PC-3 (cell line): ENCODE measurements around the gene HCFC1. TPM values are rescaled to one million over a fixed set of nuclear protein-coding genes. Genes with fewer than 3 reads are reported as not detected.
A peak's percentile ranks its signal among the peaks of the same experiment; 100 is the strongest.

Experiments used
- ATAC-seq: fragments of 200-7000 bp; cut with Tn5 transposase; 2 replicates; pipeline ENCODE4 v1.9.1; 2020; ENCODE audit warnings: mild to moderate bottlenecking, moderate library complexity
- BruUV-seq: library from RNA; stranded (reverse); fragments of 400-500 nt; replicated peaks from 2 replicates; lab custom pipeline; 2021; lab: Mats Ljungman, UMichigan
- CTCF ChIA-PET: fragments of 300-600 bp; sonication (Branson Sonifier 250); formaldehyde crosslinking; loops from one replicate; lab custom pipeline; 2022; ENCODE audit warnings: antibody characterized with exemption; lab: Charles Lee
- POLR2A ChIA-PET: fragments of 300-600 bp; sonication (Branson Sonifier 250); formaldehyde crosslinking; loops from one replicate; lab custom pipeline; 2022; ENCODE audit warnings: antibody characterized with exemption; ENCODE audit not compliant: unreplicated experiment; lab: Charles Lee
- DNase-seq: peaks from one replicate; pipeline ENCODE4 v3.0.0-alpha.2; 2015
- H2AFZ ChIP-seq: fragments of 300-600 bp; sonication (generic); 2 replicates; pipeline ENCODE4 v1.6.0; 2016; ENCODE audit warnings: antibody characterized with exemption, low read length
- H3F3A ChIP-seq: fragments of 300-600 bp; sonication (generic); one replicate; pipeline ENCODE4 v1.6.0; 2017; ENCODE audit warnings: antibody characterized with exemption, low read length, control low read depth, mild to moderate bottlenecking; ENCODE audit not compliant: unreplicated experiment
- H3K27ac ChIP-seq: fragments of 300-600 bp; sonication (generic); 2 replicates; pipeline ENCODE4 v1.5.1; 2016; ENCODE audit warnings: mild to moderate bottlenecking, low read length
- H3K27me3 ChIP-seq: fragments of 300-600 bp; sonication (generic); 2 replicates; pipeline ENCODE4 v1.6.1; 2016; ENCODE audit warnings: low read length, mixed read lengths
- H3K36me3 ChIP-seq: fragments of 300-600 bp; sonication (generic); 2 replicates; pipeline ENCODE4 v1.6.1; 2016; ENCODE audit warnings: low read depth, mixed run types, low read length, mixed read lengths
- H3K4me1 ChIP-seq: fragments of 300-600 bp; sonication (generic); 2 replicates; pipeline ENCODE4 v1.5.1; 2016; ENCODE audit warnings: low read length; ENCODE audit not compliant: insufficient read depth
- H3K4me2 ChIP-seq: fragments of 300-600 bp; sonication (generic); 2 replicates; pipeline ENCODE4 v1.6.0; 2016; ENCODE audit warnings: low read length
- H3K4me3 ChIP-seq: fragments of 300-600 bp; sonication (generic); 2 replicates; pipeline ENCODE4 v1.5.1; 2016; ENCODE audit warnings: mild to moderate bottlenecking, low read length, mixed read lengths
- H3K79me2 ChIP-seq: fragments of 300-600 bp; sonication (generic); 2 replicates; pipeline ENCODE4 v1.6.1; 2017; ENCODE audit warnings: low read length, mixed read lengths
- H3K9ac ChIP-seq: fragments of 300-600 bp; sonication (generic); 2 replicates; pipeline ENCODE4 v1.6.0; 2016; ENCODE audit warnings: mild to moderate bottlenecking, low read length
- H3K9me2 ChIP-seq: fragments of 300-600 bp; sonication (generic); replicated peaks from 2 replicates; pipeline ENCODE4 v1.6.1; 2016; ENCODE audit warnings: mixed run types, low read length, mixed read lengths
- H3K9me3 ChIP-seq: fragments of 300-600 bp; sonication (generic); 2 replicates; pipeline ENCODE4 v1.6.1; 2016; ENCODE audit warnings: low read length, mixed read lengths
- H4K20me1 ChIP-seq: fragments of 300-600 bp; sonication (generic); 2 replicates; pipeline ENCODE4 v1.6.1; 2016; ENCODE audit warnings: low read length, mixed read lengths
- EZH2 ChIP-seq: fragments of 300-600 bp; sonication (generic); IDR thresholded peaks from one replicate; pipeline ENCODE4 v1.6.1; 2017; ENCODE audit warnings: antibody characterized with exemption, mild to moderate bottlenecking, low read length; ENCODE audit not compliant: unreplicated experiment
- EZH2phosphoT487 ChIP-seq: fragments of 300-600 bp; sonication (generic); IDR thresholded peaks from 2 replicates; pipeline ENCODE4 v1.6.1; 2018; ENCODE audit warnings: mild to moderate bottlenecking, antibody characterized with exemption, low read length, borderline replicate concordance
- intact Hi-C: fragments of 100-400 bp; cut with micrococcal nuclease; formaldehyde crosslinking; loops from 2 replicates; pipeline ENCODE4 v1.9.0; 2023
- total RNA-seq: library from RNA; depleted of rRNA; stranded (reverse); fragments of >200 nt; gene quantifications from 2 replicates; pipeline ENCODE4 v1.2.3, GENCODE V29; 2014
- TF ChIP-seq, protein P1 (sequence below): fragments of 300-600 bp; sonication (generic); conservative IDR thresholded peaks from 2 replicates; pipeline ENCODE4 v1.5.1; 2017; ENCODE audit warnings: antibody characterized with exemption, low read depth, mild to moderate bottlenecking, low read length

HCFC1 gene
- total RNA-seq, 1 experiment from 2014 or later = 66.9 TPM

DNA sequence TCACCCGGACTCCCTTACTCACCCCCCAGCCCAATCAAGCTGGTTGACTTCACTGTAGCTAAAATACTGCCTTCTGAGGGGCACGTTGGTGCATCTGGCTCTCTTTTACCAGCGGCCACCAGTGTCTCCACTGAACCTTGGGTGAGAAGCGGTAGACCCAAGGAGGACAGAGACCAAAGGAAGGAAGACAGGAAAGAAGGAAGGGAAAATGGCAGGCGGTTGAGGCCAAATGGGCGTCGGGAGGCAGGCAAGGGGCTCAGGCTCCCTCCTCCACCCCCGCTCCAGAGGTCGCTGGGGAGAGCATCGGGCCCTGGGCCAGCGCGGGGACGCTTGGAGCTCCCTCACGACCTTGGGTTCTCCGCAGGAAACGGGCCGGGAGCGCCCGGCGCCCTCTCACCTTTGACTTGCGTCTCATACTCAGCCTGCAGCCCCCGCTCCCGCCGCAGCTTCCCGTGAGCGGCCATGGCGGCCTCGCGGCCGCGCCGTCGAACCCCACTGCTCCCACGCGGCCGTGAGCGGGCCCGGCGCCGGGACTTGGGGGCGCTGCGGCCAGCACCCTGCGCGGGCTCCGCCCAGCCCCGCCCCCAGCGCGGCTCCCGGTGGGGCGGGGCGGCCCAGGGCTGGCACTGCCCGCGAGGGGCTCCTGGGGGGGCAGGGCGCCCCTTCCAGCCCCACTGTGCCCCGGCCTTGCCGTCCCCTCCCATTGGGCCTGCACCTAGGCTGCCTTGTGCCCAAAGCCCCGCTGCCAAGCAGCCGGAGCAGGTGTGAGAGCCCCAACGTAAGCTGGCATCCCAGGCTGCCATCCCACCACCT is 45.7 kb downstream of the HCFC1 start, which contains the start of gene ARHGAP4:
Gene ARHGAP4, minus strand, starts transcription at position 526 of the 813 bp plus-strand sequence. Its CDS starts 62 bp downstream, at position 464.
- DNase-seq (no peak), ATAC-seq (no peak)
- Histone ChIP-seq H3K27ac (no peak within 1 kb of the TSS), H3K4me3 (peak within 1 kb of the TSS; percentile 70; the same call in 1 of the 2 replicates), H3K4me1 (peaks cover 21% of the 10 kb centered on the region), H3K9me3 (no peaks in the 10 kb centered on the region), H3F3A (no peaks in the 10 kb centered on the region), H3K79me2 (no peaks in the 10 kb centered on the region), H4K20me1 (no peaks in the 10 kb centered on the region), H3K27me3 (no peaks in the 10 kb centered on the region), H2AFZ (no peak within 1 kb of the TSS), H3K9me2 (no peaks in the 10 kb centered on the region), H3K4me2 (peak within 1 kb of the TSS; percentile 88), H3K36me3 (no peaks in the 10 kb centered on the region; the same call in 1 of the 2 replicates), H3K9ac (peak within 1 kb of the TSS; percentile 92)
- ChIA-PET CTCF (interaction anchor here (1.6 kb wide), 1 partner anchor 21 kb away, joined by 5 read pairs; no protein-coding TSS in a partner anchor), POLR2A (no interaction called here)
- no TSS peak for BruUV-seq
- intact Hi-C loops = loop anchor here (5.0 kb wide), 1 partner anchor 164 kb away; the partner anchor contains the start of gene PLXNB3
- TF ChIP-seq EZH2 = no peak
- TF ChIP-seq EZH2phosphoT487 = no peak
- TF ChIP-seq, protein P1, sequence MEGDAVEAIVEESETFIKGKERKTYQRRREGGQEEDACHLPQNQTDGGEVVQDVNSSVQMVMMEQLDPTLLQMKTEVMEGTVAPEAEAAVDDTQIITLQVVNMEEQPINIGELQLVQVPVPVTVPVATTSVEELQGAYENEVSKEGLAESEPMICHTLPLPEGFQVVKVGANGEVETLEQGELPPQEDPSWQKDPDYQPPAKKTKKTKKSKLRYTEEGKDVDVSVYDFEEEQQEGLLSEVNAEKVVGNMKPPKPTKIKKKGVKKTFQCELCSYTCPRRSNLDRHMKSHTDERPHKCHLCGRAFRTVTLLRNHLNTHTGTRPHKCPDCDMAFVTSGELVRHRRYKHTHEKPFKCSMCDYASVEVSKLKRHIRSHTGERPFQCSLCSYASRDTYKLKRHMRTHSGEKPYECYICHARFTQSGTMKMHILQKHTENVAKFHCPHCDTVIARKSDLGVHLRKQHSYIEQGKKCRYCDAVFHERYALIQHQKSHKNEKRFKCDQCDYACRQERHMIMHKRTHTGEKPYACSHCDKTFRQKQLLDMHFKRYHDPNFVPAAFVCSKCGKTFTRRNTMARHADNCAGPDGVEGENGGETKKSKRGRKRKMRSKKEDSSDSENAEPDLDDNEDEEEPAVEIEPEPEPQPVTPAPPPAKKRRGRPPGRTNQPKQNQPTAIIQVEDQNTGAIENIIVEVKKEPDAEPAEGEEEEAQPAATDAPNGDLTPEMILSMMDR = no peak

DNA sequence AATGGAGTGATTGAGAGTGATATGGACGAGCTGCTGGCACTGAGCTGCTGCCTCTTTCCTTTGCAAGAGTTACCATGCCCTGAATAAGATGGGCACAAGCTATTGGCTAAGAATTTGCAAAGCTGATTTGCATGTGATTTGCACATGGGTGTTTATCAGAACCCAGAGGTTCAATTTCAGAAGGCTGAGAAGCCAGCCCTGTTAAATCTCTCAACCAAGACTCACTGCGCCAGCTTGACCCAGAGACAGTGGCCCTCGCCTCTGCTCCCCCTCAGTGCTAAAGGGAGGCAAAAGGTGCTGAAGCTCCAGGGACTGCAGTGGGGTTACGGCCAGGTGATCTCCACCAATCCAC is 46.3 kb downstream of the HCFC1 start:
- POLR2A ChIA-PET = no interaction called here
- DNase-seq (no peak), ATAC-seq (no peak)
- H3F3A ChIP-seq = no peaks in the 10 kb centered on the region
- H3K9me2 ChIP-seq = no peaks in the 10 kb centered on the region
- no peaks in the 10 kb centered on the region for H3K36me3 ChIP-seq
- intact Hi-C loops = loop anchor here (5.0 kb wide), 1 partner anchor 163 kb away; the partner anchor contains the start of gene PLXNB3
- no peak overlapping the region for H3K9ac ChIP-seq
- no TSS peak for BruUV-seq
- peaks cover 21% of the 10 kb centered on the region for H3K4me1 ChIP-seq
- H4K20me1 ChIP-seq = no peaks in the 10 kb centered on the region
- CTCF ChIA-PET = interaction anchor here (1.6 kb wide), 1 partner anchor 22 kb away, joined by 5 read pairs; no protein-coding TSS in a partner anchor
- no peaks in the 10 kb centered on the region for H3K79me2 ChIP-seq
- no peak overlapping the region for H3K27ac ChIP-seq
- H3K4me3 ChIP-seq = no peak overlapping the region
- no peak overlapping the region for H3K4me2 ChIP-seq
- H2AFZ ChIP-seq = no peak overlapping the region
- H3K9me3 ChIP-seq = no peaks in the 10 kb centered on the region
- H3K27me3 ChIP-seq = no peaks in the 10 kb centered on the region
- TF ChIP-seq EZH2phosphoT487 = no peak
- no peak for TF ChIP-seq EZH2
- TF ChIP-seq, protein P1 = no peak
